Liver (tissue), 9 donors: ENCODE measurements around the gene OOSP4A. TPM values are rescaled to one million over a fixed set of nuclear protein-coding genes. Genes with fewer than 3 reads are reported as not detected.
A peak's percentile ranks its signal among the peaks of the same experiment; 100 is the strongest.

ENCODE experiments used
- DNase-seq: peaks from one replicate; pipeline ENCODE4 v3.0.0-alpha.2; 2017; ENCODE audit warnings: low spot score
- H3K27ac ChIP-seq, 2 donors: one replicate each; pipeline ENCODE4 v1.7.0; 2013; ENCODE audit warnings: inconsistent platforms in 2 of 2, low read length in 2 of 2, control low read depth in 1 of 2, low read depth in 1 of 2, mild to moderate bottlenecking in 1 of 2
- H3K27me3 ChIP-seq, 4 donors: one replicate each; pipeline versions ENCODE4 v1.6.1 to v1.7.0; 2013; ENCODE audit warnings: low read length in 3 of 4, inconsistent platforms in 1 of 4, mild to moderate bottlenecking in 1 of 4, moderate library complexity in 1 of 4; ENCODE audit not compliant: control insufficient read depth in 4 of 4, insufficient read depth in 4 of 4
- H3K36me3 ChIP-seq, 4 donors: one replicate each; pipeline versions ENCODE4 v1.6.1 to v1.7.0; 2013; ENCODE audit warnings: low read length in 3 of 4, mild to moderate bottlenecking in 3 of 4, low read depth in 1 of 4, moderate library complexity in 1 of 4; ENCODE audit not compliant: control insufficient read depth in 4 of 4, insufficient read depth in 3 of 4
- H3K4me1 ChIP-seq, 4 donors: one replicate each; pipeline versions ENCODE4 v1.6.1 to v1.7.0; 2013; ENCODE audit warnings: low read length in 3 of 4, mild to moderate bottlenecking in 3 of 4, moderate library complexity in 1 of 4; ENCODE audit not compliant: control insufficient read depth in 4 of 4, insufficient read depth in 4 of 4
- H3K4me3 ChIP-seq, 3 donors: one replicate each; pipeline versions ENCODE4 v1.6.1 to v1.7.0; 2013; ENCODE audit warnings: low read length in 3 of 3, control low read depth in 1 of 3, low read depth in 1 of 3, mild to moderate bottlenecking in 1 of 3
- H3K9ac ChIP-seq, 2 donors: one replicate each; pipeline ENCODE4 v1.7.0; 2013; ENCODE audit warnings: low read length in 2 of 2, mild to moderate bottlenecking in 2 of 2, moderate library complexity in 2 of 2, control low read depth in 1 of 2, low read depth in 1 of 2
- H3K9me3 ChIP-seq, 4 donors: one replicate each; pipeline versions ENCODE4 v1.6.1 to v1.7.0; 2013; ENCODE audit warnings: low read length in 3 of 4; ENCODE audit not compliant: control insufficient read depth in 4 of 4
- EGR1 ChIP-seq, 2 donors: IDR thresholded peaks; 2 replicates each; pipeline ENCODE4 v1.6.1; 2016 to 2018; ENCODE audit warnings: antibody characterized with exemption in 2 of 2, low read depth in 2 of 2
- FOXA1 ChIP-seq: IDR thresholded peaks from 2 replicates; pipeline ENCODE4 v1.6.1; 2016; ENCODE audit warnings: antibody characterized with exemption
- FOXA2 ChIP-seq: IDR thresholded peaks from 2 replicates; pipeline ENCODE4 v1.6.1; 2016; ENCODE audit warnings: antibody characterized with exemption
- GABPA ChIP-seq, 2 donors: IDR thresholded peaks in 1 of 2; conservative IDR thresholded peaks in 1 of 2; 2 replicates each; pipeline ENCODE4 v1.6.1; 2016; ENCODE audit warnings: antibody characterized with exemption in 2 of 2, mild to moderate bottlenecking in 1 of 2, moderate library complexity in 1 of 2
- HNF4A ChIP-seq, 2 donors: conservative IDR thresholded peaks; 2 replicates each; pipeline ENCODE4 v1.6.1; 2016; ENCODE audit warnings: antibody characterized with exemption in 2 of 2, mild to moderate bottlenecking in 2 of 2
- HNF4G ChIP-seq: IDR thresholded peaks from 2 replicates; pipeline ENCODE4 v1.6.1; 2016; ENCODE audit warnings: antibody characterized with exemption
- JUND ChIP-seq, 2 donors: IDR thresholded peaks; 2 replicates each; pipeline ENCODE4 v1.6.1; 2016; ENCODE audit warnings: antibody characterized with exemption in 2 of 2
- NR2F2 ChIP-seq: IDR thresholded peaks from 2 replicates; pipeline ENCODE4 v1.6.1; 2016; ENCODE audit warnings: antibody characterized with exemption
- RAD21 ChIP-seq, 2 donors: IDR thresholded peaks; 2 replicates each; pipeline ENCODE4 v1.6.1; 2016; ENCODE audit warnings: antibody characterized with exemption in 2 of 2, mild to moderate bottlenecking in 2 of 2
- RXRA ChIP-seq, 2 donors: IDR thresholded peaks; 2 replicates each; pipeline ENCODE4 v1.6.1; 2017 to 2018; ENCODE audit warnings: antibody characterized with exemption in 2 of 2, mild to moderate bottlenecking in 1 of 2
- SP1 ChIP-seq: IDR thresholded peaks from 2 replicates; pipeline ENCODE4 v1.6.1; 2018; ENCODE audit warnings: antibody characterized with exemption, mild to moderate bottlenecking
- TAF1 ChIP-seq: conservative IDR thresholded peaks from 2 replicates; pipeline ENCODE4 v1.6.1; 2016; ENCODE audit warnings: antibody characterized with exemption, mild to moderate bottlenecking
- WGBS: extraction: QIAGEN DNeasy Blood & Tissue Kit; methylation state at CpG from one replicate; pipeline ENCODE4 v1.1.7; 2013; 5-methylcytosine and 5-hydroxymethylcytosine counted together
- polyA plus RNA-seq, 2 donors: library from polyadenylated mRNA; stranded (reverse) in 1 of 2; unstranded in 1 of 2; fragments of 200-250 nt in 1 of 2; fragments of >200 nt in 1 of 2; fragmentation: Nextera tagmentation in 1 of 2; extraction: Ambion mirVana in 1 of 2; gene quantifications; one replicate each; pipeline versions ENCODE4 v1.2.1 to v1.2.3, GENCODE V29; 2013 to 2015
- total RNA-seq, 2 donors: library from RNA; depleted of rRNA; stranded (reverse); fragments of >200 nt; gene quantifications; one replicate each; pipeline ENCODE4 v1.2.3, GENCODE V29; 2014
- TF ChIP-seq, protein P1 (sequence below): IDR thresholded peaks from 2 replicates; pipeline ENCODE4 v1.6.1; 2016; ENCODE audit warnings: antibody characterized with exemption
- TF ChIP-seq, protein P2 (sequence below): fragments of 150-350 bp; IDR thresholded peaks from 2 replicates; pipeline ENCODE4 v1.5.1; 2017; ENCODE audit warnings: improper control_type of control experiment, low read depth, low read length; ENCODE audit not compliant: missing input control
- TF ChIP-seq, protein P3 (sequence below): IDR thresholded peaks from 2 replicates; pipeline ENCODE4 v1.6.1; 2016; ENCODE audit warnings: antibody characterized with exemption
- TF ChIP-seq, protein P4 (sequence below): IDR thresholded peaks from 2 replicates; pipeline ENCODE4 v1.6.1; 2016; ENCODE audit warnings: antibody characterized with exemption, mild to moderate bottlenecking
- donor health status: healthy.
- donor health status: healthy.
- donor health status: healthy.
- donor health status: healthy.
- donor health status: healthy.

The OOSP4A gene
- total and polyA plus RNA-seq, 4 donors, result not detected

DNA sequence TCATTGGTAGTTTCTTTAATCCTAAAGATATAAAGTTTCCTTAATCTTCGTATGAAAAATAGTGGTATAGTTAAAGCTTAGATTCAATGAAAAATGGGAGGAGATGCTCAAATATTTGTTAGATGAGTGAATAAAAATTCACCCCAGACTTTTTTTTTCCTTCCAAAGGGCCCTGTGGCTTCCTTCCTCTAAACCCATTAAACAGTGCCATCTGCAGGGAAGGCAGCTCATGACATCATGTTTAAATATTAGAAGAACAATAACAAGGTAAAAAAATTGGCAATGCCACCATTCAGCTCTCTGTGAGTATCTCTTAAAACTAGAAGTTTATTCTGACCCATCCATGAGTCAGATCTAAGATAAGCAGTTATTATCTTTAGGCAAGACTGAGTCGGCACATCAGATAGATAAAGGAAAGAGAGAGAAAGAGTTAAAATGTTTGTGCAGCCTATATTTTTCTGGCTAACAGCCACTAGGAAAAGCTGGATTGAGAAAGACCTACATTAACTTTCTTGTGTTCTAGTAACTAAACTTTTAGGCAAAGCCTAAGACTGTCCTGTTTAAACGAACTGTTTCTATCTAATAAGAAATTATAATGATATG lies 44.7 kb upstream of the OOSP4A start:
- WGBS, result 42% methylated on average over 3 of the region's 3 CpGs
- DNase-seq, result no peak
- H3K9me3 ChIP-seq, result peaks cover 10 to 28% (median 19%) of the 10 kb centered on the region in 4 donors
- peaks cover 0 to 2% (median 0%) of the 10 kb centered on the region in 4 donors for H3K36me3 ChIP-seq
- no peak overlapping the region for H3K4me3 ChIP-seq
- H3K4me1 ChIP-seq, result no peaks in the 10 kb centered on the region
- TF ChIP-seq TAF1 (no peak), JUND (IDR thresholded peaks at IDR 0.05) (no peak), RAD21 (IDR thresholded peaks at IDR 0.05) (peak; percentile 57 to 75), FOXA2 (no peak), HNF4A (conservative IDR thresholded peaks at IDR 0.05) (no peak), SP1 (no peak), FOXA1 (no peak)
- TF ChIP-seq, protein P1, sequence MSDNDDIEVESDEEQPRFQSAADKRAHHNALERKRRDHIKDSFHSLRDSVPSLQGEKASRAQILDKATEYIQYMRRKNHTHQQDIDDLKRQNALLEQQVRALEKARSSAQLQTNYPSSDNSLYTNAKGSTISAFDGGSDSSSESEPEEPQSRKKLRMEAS, result no peak
- TF ChIP-seq, protein P2, sequence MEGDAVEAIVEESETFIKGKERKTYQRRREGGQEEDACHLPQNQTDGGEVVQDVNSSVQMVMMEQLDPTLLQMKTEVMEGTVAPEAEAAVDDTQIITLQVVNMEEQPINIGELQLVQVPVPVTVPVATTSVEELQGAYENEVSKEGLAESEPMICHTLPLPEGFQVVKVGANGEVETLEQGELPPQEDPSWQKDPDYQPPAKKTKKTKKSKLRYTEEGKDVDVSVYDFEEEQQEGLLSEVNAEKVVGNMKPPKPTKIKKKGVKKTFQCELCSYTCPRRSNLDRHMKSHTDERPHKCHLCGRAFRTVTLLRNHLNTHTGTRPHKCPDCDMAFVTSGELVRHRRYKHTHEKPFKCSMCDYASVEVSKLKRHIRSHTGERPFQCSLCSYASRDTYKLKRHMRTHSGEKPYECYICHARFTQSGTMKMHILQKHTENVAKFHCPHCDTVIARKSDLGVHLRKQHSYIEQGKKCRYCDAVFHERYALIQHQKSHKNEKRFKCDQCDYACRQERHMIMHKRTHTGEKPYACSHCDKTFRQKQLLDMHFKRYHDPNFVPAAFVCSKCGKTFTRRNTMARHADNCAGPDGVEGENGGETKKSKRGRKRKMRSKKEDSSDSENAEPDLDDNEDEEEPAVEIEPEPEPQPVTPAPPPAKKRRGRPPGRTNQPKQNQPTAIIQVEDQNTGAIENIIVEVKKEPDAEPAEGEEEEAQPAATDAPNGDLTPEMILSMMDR, result peak; percentile 32
- H3K27ac ChIP-seq, result no peak overlapping the region
- H3K9ac ChIP-seq, result no peak overlapping the region
- H3K27me3 ChIP-seq, result no peaks in the 10 kb centered on the region

DNA sequence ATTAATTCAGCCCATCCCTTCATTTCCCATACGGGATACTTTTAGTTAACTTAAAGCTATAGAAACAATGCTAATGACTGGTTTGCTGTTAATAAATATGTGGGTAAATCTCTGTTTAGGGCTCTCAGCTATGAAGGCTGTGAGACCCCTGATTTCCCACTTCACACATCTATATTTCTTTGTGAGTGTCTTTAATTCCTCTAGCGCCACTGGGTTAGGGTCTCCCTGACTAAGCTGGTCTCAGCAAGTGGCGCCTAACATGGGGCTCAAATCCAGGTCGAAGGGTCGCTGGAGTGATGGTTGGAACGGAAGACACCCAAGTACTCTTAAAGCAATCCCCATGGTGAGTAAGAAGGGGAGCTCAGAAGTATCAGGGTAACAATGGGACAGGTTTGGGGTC lies 40.0 kb upstream of the OOSP4A start:
- peak overlapping the region in 1 of 3 donors; percentile 35 for H3K4me3 ChIP-seq
- DNase-seq, result no peak
- WGBS, result 94% methylated on average over 6 of the region's 6 CpGs
- no peaks in the 10 kb centered on the region for H3K27me3 ChIP-seq
- H3K9ac ChIP-seq, result no peak overlapping the region
- H3K9me3 ChIP-seq, result peaks cover 12 to 33% (median 21%) of the 10 kb centered on the region in 4 donors
- TF ChIP-seq, protein P3, sequence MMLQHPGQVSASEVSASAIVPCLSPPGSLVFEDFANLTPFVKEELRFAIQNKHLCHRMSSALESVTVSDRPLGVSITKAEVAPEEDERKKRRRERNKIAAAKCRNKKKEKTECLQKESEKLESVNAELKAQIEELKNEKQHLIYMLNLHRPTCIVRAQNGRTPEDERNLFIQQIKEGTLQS, result no peak
- TF ChIP-seq, protein P1, result no peak
- no peak for TF ChIP-seq RXRA (IDR thresholded peaks at IDR 0.05)
- no peak for TF ChIP-seq EGR1 (IDR thresholded peaks at IDR 0.05; ENCODE audit: low read depth in 2 of 2)
- TF ChIP-seq HNF4A (conservative IDR thresholded peaks at IDR 0.05), result no peak
- no peak for TF ChIP-seq FOXA1
- TF ChIP-seq FOXA2, result no peak
- TF ChIP-seq JUND (IDR thresholded peaks at IDR 0.05), result no peak
- TF ChIP-seq, protein P4, sequence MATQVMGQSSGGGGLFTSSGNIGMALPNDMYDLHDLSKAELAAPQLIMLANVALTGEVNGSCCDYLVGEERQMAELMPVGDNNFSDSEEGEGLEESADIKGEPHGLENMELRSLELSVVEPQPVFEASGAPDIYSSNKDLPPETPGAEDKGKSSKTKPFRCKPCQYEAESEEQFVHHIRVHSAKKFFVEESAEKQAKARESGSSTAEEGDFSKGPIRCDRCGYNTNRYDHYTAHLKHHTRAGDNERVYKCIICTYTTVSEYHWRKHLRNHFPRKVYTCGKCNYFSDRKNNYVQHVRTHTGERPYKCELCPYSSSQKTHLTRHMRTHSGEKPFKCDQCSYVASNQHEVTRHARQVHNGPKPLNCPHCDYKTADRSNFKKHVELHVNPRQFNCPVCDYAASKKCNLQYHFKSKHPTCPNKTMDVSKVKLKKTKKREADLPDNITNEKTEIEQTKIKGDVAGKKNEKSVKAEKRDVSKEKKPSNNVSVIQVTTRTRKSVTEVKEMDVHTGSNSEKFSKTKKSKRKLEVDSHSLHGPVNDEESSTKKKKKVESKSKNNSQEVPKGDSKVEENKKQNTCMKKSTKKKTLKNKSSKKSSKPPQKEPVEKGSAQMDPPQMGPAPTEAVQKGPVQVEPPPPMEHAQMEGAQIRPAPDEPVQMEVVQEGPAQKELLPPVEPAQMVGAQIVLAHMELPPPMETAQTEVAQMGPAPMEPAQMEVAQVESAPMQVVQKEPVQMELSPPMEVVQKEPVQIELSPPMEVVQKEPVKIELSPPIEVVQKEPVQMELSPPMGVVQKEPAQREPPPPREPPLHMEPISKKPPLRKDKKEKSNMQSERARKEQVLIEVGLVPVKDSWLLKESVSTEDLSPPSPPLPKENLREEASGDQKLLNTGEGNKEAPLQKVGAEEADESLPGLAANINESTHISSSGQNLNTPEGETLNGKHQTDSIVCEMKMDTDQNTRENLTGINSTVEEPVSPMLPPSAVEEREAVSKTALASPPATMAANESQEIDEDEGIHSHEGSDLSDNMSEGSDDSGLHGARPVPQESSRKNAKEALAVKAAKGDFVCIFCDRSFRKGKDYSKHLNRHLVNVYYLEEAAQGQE, result no peak
- no peak for TF ChIP-seq RAD21 (IDR thresholded peaks at IDR 0.05)
- no peak for TF ChIP-seq GABPA (IDR thresholded peaks at IDR 0.05 in 1 of 2, conservative IDR thresholded peaks at IDR 0.05 in 1 of 2)
- TF ChIP-seq, protein P2, result no peak
- no peak for TF ChIP-seq SP1
- no peak for TF ChIP-seq NR2F2
- TF ChIP-seq HNF4G, result no peak
- H3K36me3 ChIP-seq, result peaks cover 0 to 2% (median 0%) of the 10 kb centered on the region in 4 donors
- no peaks in the 10 kb centered on the region for H3K4me1 ChIP-seq
- no peak overlapping the region for H3K27ac ChIP-seq
